Embryonic facial prominence (tissue), 1 donor: Measurements from ENCODE around the gene CREB5.

Experiments used
- DNase-seq: peaks from one replicate; pipeline ENCODE4 v3.0.0-alpha.2; 2016; ENCODE audit errors: extremely low spot score

The CREB5 gene

GRCh38 chr7:28853834-28854749, 441.8 kb downstream of the CREB5 start:
- DNase-seq, result peak; percentile 15

GRCh38 chr7:28854750-28855074, 442.4 kb downstream of the CREB5 start:
- DNase-seq, result no peak

GRCh38 chr7:28855538-28856217, 443.4 kb downstream of the CREB5 start:
- DNase-seq, result no peak

DNA sequence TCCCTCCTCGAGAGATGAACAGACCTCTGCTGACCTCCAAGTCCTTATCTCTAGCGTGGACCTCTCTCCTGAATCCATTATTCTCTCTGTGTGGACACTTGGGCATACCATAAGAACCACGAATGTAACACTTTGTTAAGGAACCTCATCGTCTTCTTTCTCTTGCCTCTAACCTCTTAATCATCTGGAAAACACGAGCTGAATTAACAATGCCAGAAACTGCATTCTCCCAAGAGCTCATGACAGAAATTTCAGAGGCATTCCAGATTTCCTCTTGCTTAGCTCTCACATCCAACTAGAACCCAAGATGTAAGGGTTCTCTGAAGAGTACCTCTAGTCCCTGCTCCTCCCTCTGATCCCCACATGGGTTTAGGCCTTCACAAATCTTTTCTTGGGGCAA, 444.3 kb downstream of the CREB5 start:
- no peak for DNase-seq

DNA sequence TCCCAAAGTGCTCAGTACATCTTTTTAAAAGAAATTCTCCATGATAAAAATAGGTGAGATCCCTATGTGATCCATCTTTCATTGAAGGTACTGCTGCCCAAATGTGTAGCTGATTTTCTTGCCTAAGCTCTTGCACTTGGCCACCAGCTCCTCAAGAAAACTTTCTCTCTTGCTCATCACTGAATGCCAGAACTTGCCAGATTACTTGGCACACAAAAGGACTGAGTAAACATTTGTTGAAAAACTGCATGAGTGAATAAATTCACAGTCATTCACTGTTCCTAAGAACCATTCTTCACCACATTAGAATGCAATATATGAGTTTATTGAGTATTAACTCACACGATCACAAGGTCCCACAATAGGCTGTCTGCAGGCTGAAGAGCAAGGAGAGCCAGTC, 445.9 kb downstream of the CREB5 start:
- no peak for DNase-seq

DNA sequence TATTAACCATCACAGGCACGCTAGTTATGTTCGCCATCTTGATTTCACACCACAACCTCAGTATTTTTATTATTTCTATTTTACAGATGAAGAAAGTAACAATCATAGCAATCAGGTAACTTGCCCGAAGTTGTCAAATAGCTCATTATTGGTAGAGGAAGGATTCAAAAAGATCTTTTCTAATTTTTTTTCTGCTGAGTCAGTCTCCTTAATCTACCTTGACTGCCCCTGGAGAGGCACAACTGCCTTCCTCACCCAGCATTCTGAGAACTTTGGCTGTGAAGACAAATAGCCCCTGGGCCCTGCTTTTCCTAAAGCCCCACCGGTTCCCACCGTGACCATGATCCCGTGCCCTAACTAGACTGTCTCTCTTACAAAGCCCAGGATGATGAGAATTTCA, 446.6 kb downstream of the CREB5 start:
- DNase-seq, result no peak

- no peak for DNase-seq
These were observed 449.5 kb downstream of the CREB5 start for GRCh38 chr7:28861825-28862224.

- DNase-seq, result no peak
These were observed 450.4 kb downstream of the CREB5 start for GRCh38 chr7:28862595-28863272.

GRCh38 chr7:28865601-28866144, 453.4 kb downstream of the CREB5 start:
- DNase-seq, result peak; percentile 54

DNA sequence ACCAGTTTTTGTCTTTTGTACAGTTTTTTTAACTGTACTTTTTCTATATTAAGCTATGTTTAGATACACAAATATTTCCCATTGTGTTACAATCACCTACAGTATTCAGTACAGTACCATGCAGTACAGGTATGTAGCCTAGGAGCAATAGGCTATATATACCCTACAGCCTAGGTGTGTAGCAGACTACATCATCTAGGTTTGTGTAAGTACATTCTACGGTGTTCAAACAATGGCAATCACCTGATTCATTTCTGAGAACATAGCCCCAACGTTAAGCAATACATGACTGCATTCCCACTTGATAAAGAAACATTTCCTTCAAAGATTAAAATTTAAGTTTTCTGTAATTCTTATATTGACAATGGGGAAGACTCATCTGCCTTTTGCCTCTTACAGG, 456.4 kb downstream of the CREB5 start:
- DNase-seq, result no peak

DNA sequence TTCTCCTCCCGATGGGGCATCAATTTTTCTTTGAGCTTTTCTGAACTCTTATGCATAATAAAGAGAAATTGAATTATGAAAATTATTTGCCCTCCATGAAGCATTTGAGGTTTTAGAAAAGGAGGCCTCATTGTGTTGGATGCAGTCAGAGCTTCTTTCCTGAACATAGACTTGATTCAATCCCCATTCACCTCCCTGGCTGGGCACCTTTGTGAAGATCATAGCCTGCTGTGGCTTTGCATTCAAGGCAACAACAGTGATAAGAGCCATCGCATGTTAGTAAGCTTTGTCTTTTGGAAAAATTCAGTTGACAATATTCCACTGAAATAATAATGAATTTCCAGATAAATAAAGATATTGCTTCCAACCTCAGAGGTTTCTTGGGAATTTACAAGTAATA, 458.8 kb downstream of the CREB5 start:
- no peak for DNase-seq

DNA sequence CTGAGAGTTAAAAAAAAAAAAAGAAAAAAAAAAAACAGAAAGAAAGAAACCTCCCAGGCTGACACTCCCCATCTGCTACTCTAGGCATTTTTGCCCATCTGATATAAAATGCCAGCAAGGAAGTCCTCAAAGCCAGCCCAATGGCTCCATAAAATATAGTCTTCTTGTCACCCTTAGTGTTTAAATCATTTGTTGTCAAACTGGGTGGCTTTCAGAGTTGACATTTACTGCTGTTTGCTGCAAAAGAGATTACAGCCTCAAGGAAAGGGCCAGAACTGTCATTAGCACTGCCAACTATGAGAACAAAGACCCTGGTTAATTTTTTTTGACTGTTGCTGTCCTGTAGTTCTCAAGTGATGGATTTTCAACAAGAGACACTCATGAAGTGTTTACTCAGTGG, 459.3 kb downstream of the CREB5 start:
- DNase-seq, result no peak

GRCh38 chr7:28872226-28872625, 459.9 kb downstream of the CREB5 start:
- no peak for DNase-seq

GRCh38 chr7:28873365-28873764, 461.0 kb downstream of the CREB5 start:
- DNase-seq, result no peak

DNA sequence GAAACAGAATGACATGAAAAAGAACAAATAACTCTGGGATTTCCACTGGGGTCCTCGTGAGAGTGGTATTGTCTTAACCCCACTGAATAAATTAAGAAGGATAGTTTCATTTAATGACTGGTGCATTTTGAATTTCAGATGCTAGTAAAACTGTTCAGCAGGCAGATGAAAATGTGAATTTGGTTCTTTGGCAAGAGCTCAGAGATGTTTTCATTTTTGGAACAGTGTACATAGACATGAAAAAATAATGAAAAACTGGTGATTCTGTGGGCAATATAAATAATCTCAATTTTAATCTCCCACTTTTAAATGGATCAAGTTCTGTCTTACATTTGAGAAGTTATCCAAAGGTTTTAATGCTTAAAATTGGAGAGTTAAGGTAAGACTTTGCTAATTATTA, 461.7 kb downstream of the CREB5 start:
- DNase-seq, result no peak
